HL-60 (cell line): Measurements from ENCODE around the gene CERS2.

Experiments
- DNase-seq, 2 experiments: peaks; one replicate each; pipeline ENCODE4 v3.0.0-alpha.2; 2010 to 2020; ENCODE audit warnings: low read depth in 1 of 2, low spot score in 1 of 2
- H3K27ac ChIP-seq: fragments of 250-450 bp; sonication (Bioruptor Pico); replicated peaks from 2 replicates; pipeline ENCODE4 v1.5.1; 2020; ENCODE audit warnings: mild to moderate bottlenecking, moderate library complexity
- H3K27me3 ChIP-seq: fragments of 250-450 bp; sonication (Bioruptor Pico); 2 replicates; pipeline ENCODE4 v1.5.1; 2021; ENCODE audit warnings: mild to moderate bottlenecking, moderate library complexity; ENCODE audit not compliant: insufficient read depth, poor library complexity, severe bottlenecking
- H3K4me3 ChIP-seq: replicated peaks from 2 replicates; pipeline ENCODE4 v1.5.1; 2011; ENCODE audit warnings: mild to moderate bottlenecking, control low read depth, low read length; ENCODE audit not compliant: insufficient read depth
- CTCF ChIP-seq: IDR thresholded peaks from one replicate; pipeline ENCODE4 v1.5.1; 2011; ENCODE audit warnings: low read length, control low read depth, inconsistent platforms; ENCODE audit not compliant: insufficient read depth
- GABPA ChIP-seq: IDR thresholded peaks from 2 replicates; pipeline ENCODE4 v1.6.1; 2012; ENCODE audit warnings: low read depth
- POLR2AphosphoS5 ChIP-seq: IDR thresholded peaks from 2 replicates; pipeline ENCODE4 v1.6.1; 2012; ENCODE audit warnings: low read depth
- REST ChIP-seq: IDR thresholded peaks from 2 replicates; pipeline ENCODE4 v1.6.1; 2012; ENCODE audit warnings: low read depth; ENCODE audit not compliant: insufficient replicate concordance
- SPI1 ChIP-seq: IDR thresholded peaks from 2 replicates; pipeline ENCODE4 v1.6.1; 2012; ENCODE audit warnings: low read depth, mild to moderate bottlenecking, borderline replicate concordance

The CERS2 gene

GRCh38 chr1:150963321-150964163 is 11.1 kb downstream of the CERS2 start:
- Histone ChIP-seq H3K27me3 (no peaks in the 10 kb centered on the region), H3K4me3 (no peak overlapping the region), H3K27ac (no peak overlapping the region)
- no peak for DNase-seq
- TF ChIP-seq POLR2AphosphoS5 (peak; percentile 60), SPI1 (no peak)

- DNase-seq, result no peak
- no peak overlapping the region for H3K27ac ChIP-seq
- no peaks in the 10 kb centered on the region for H3K27me3 ChIP-seq
- no peak for TF ChIP-seq SPI1
- no peak for TF ChIP-seq POLR2AphosphoS5
- no peak for TF ChIP-seq REST
- TF ChIP-seq CTCF, result no peak
- no peak for TF ChIP-seq GABPA
- no peak overlapping the region for H3K4me3 ChIP-seq
These were observed 12.9 kb downstream of the CERS2 start for GRCh38 chr1:150961756-150962155.

GRCh38 chr1:150960646-150961045 is 14.0 kb downstream of the CERS2 start:
- H3K27me3 ChIP-seq, result no peaks in the 10 kb centered on the region
- H3K4me3 ChIP-seq, result no peak overlapping the region
- DNase-seq, result no peak
- no peak overlapping the region for H3K27ac ChIP-seq
- TF ChIP-seq CTCF (no peak), POLR2AphosphoS5 (no peak), REST (no peak), SPI1 (no peak), GABPA (no peak)

- no peak for TF ChIP-seq GABPA
- no peak for TF ChIP-seq CTCF
- no peak for TF ChIP-seq SPI1
- TF ChIP-seq POLR2AphosphoS5, result no peak
- TF ChIP-seq REST, result no peak
- no peak for DNase-seq
- Histone ChIP-seq H3K27ac (no peak overlapping the region), H3K4me3 (no peak overlapping the region), H3K27me3 (no peaks in the 10 kb centered on the region)
These were observed 17.0 kb downstream of the CERS2 start for GRCh38 chr1:150957666-150958065.
